AG09309 (cell line): ENCODE measurements around the gene ZNF592.
"Not testable (repeated sequence)": the region's sequence is repeated elsewhere in the genome, so short reads cannot be mapped to it uniquely, and the experiment has no call there.

ENCODE experiments used
- DNase-seq: peaks from one replicate; pipeline ENCODE4 v3.0.0-alpha.2; 2010; ENCODE audit warnings: low read depth
- H3K4me3 ChIP-seq: 2 replicates; pipeline ENCODE4 v1.5.1; 2011; ENCODE audit warnings: mild to moderate bottlenecking, low read depth, low read length, moderate library complexity; ENCODE audit not compliant: control insufficient read depth
- CTCF ChIP-seq: IDR thresholded peaks from 2 replicates; pipeline ENCODE4 v1.5.1; 2011; ENCODE audit warnings: mild to moderate bottlenecking, low read depth, low read length, inconsistent platforms; ENCODE audit not compliant: insufficient read depth, control insufficient read depth; ENCODE audit errors: missing control alignments

ZNF592 gene

DNA sequence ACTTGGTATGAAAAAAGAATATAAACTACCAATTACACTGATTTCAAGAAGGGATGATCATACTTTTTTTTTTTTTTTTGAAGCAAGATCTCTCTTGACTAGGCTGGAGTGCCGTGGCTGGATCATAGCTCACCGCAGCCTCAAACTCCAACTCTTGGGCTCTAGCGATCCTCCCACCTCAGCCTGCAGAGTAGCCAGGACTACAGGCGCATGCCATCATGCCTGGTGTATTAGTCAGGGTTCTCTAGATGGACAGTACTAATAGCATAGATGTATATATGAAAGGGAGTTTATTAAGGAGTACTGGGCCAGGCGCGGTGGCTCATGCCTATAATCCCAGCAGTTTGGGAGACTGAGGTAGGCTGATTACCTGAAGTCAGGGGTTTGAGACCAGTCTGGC lies 21.0 kb upstream of the ZNF592 start:
- H3K4me3 ChIP-seq, result no peak overlapping the region
- no peak for DNase-seq
- TF ChIP-seq CTCF, result no peak

- H3K4me3 ChIP-seq, result no peak overlapping the region
- DNase-seq, result peak; percentile 68
- no peak for TF ChIP-seq CTCF
Observed at GRCh38 chr15:84731774-84732173, 16.6 kb upstream of the ZNF592 start.

- no peak for DNase-seq
- TF ChIP-seq CTCF, result no peak
- no peak overlapping the region for H3K4me3 ChIP-seq
Observed at GRCh38 chr15:84734794-84735479, 13.5 kb upstream of the ZNF592 start.

- not testable (repeated sequence) for H3K4me3 ChIP-seq, DNase-seq
Observed at GRCh38 chr15:84735480-84736061, 12.8 kb upstream of the ZNF592 start.

GRCh38 chr15:84736375-84736774 lies 12.0 kb upstream of the ZNF592 start:
- no peak for TF ChIP-seq CTCF
- no peak for DNase-seq
- H3K4me3 ChIP-seq, result no peak overlapping the region

- TF ChIP-seq CTCF, result no peak
- H3K4me3 ChIP-seq, result no peak overlapping the region
- no peak for DNase-seq
Observed at GRCh38 chr15:84737005-84737404, 11.4 kb upstream of the ZNF592 start.

GRCh38 chr15:84740691-84741090 lies 7.7 kb upstream of the ZNF592 start:
- no peak for TF ChIP-seq CTCF
- no peak for DNase-seq
- H3K4me3 ChIP-seq, result no peak overlapping the region
